Glomerular visceral epithelial cell (primary cell): ENCODE data around the gene TRIOBP.
A peak's percentile ranks its signal among the peaks of the same experiment; 100 is the strongest.

Experiments
- DNase-seq: peaks from one replicate; pipeline ENCODE4 v3.0.0-alpha.2; 2016; ENCODE audit errors: extremely low spot score

The TRIOBP gene

DNA sequence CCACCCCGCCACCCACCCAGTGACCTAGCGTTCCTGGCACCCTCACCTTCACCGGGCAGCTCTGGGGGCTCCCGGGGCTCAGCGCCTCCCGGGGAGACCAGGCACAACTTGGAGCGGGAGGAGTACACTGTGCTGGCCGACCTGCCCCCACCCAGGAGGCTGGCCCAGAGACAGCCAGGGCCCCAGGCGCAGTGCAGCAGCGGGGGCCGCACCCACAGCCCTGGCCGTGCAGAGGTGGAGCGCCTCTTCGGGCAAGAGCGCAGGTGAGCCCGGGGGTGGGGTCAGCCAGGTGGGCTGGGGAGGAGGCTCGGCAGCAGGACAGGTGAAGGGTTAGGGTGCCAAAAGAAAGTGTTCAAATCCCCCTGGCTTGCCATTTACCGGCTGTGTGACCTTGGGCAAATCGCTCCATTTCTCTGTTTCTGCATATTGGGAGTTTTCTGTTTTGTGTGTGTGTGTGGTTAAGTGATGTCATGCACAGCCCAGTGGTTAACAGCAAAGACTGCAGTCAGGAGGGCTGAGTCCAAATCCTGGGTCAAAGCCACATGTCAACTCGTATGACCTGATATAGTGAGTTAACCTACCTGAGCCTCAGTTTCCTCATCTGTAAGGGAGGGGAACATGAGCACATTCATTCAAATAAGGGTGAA, 29.5 kb downstream of the TRIOBP start:
- no peak for DNase-seq

DNA sequence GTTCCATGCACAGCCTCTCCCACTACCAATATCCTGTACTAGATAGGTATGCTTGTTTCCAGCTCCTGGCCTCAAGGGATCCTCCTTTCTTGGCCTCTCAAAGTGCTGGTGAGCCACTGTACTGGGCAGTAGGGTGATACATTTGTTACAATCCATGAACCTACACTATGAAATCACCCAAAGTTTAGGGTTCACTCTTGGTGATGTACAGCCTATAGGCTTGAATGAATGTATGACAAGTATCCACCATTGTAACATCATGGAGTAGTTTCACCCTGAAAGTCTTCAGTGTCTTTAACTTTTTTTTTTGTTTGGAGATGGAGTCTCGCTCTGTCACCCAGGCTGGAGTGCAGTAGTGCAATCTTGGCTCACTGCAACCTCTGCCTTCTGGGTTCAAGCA, 31.8 kb downstream of the TRIOBP start:
- DNase-seq, result no peak

DNA sequence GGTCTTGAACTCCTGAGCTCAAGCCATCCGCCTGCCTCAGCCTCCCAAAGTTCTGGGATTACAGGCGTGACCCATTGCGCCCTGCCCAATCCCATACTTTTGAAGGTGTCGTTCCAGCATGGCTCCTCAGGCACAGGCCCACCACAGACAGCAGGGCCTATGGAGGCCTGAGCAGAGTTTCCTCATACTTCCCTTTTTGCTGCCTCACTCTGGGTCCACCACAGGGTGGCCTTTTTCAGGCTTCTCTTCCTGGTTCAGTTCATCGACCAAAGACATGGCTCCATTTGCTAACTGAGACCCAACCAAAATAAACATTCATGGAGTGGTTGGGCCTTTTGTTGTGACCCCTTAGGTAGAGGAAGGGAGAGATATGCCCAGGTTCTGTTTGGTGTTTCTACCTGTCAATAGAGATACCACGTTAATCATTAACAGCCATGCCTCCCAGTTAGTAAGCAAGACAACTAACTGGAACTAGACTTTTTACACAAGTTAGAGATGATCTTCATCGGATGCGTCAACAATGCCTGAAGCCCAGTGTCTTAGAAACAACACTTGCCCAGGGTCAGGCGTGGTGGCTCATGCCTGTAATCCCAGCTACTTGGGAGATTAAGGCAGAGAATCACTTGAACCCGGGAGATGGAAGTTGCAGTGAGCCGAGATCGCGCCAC, 35.1 kb downstream of the TRIOBP start:
- no peak for DNase-seq

DNA sequence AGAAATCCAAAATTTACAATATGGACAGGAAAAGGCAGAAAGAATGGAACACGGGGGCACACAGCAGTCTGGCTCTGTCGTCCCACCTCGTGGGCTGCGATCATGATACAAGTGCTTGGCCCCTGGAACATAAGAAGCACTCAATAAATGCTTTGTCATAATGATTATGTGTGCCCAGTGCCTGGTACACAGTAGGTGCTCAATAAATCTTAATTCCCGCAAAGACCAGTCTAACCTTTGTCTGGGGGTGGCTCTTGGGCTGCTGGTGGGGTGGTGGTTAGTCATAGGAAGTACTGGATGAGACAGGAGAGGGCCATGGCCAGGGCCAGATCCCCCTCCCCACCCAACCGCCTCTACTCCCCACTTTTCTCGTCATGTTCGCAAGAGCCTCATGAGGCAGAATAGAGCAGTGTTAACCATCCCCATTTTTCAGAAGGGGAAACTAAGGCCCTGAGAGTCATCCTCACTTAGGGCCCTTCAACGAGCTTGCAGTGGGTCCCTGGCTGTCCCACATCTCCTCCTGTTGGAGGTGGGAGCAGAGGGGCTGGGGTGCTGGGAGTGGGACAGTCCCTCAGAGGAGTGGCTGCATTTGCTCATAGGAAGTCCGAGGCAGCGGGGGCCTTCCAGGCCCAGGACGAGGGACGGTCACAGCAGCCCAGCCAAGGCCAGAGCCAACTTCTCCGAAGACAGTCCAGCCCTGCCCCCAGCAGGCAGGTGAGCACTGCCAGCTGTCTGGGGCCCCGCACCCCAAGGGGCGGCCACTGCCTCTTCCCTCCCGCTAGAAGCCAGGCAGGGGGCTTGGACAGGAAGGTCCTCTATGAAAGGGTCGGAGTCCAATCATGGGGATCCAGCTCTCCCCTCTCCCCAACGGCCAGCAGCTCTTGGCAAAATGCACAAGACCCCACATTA, 36.1 kb downstream of the TRIOBP start:
- DNase-seq, result no peak

DNA sequence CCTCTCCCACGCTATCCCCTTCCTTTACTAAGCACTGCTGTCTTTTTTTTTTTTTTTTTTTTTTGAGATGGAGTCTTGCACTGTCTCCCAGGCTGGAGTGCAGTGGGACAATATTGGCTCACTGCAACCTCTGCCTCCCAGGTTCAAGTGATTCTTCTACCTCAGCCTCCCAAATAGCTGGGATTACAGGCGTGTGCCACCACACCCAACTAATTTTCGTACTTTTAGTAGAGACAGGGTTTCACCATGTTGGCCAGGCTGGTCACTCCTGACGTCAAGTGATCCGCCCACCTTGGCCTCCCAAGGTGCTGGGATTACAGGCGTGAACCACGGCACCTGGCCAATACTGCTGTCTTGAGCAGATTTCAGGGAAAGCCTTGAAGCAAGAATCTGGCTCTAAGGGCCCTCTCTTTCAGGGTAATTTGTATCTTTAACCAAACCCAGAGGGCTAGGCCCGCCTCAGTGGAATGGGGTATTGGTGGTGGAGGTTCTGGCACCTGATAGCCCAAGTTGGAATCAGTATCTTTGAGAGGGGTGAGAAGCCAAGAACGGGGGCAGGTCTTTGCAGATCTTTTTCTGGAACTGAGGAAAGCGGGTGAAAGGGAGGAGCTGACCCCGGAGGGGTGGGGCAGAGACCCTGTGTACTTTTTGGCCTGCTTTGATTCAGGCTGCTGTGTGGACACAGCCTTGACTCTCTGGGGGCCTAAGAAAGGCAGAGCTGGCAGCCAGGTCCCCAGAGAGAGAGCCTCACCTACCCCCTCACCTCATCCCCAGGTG, 37.0 kb downstream of the TRIOBP start:
- no peak for DNase-seq

DNA sequence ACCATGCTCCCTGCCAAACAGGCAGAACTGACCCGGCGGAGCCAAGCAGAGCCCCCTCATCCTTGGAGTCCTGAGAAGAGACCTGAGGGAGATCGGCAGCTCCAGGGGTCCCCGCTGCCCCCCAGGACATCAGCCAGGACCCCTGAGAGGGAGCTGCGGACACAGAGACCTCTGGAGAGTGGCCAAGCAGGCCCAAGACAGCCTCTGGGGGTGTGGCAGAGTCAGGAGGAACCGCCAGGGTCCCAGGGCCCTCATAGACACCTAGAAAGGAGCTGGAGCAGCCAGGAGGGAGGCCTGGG, 37.5 kb downstream of the TRIOBP start:
- no peak for DNase-seq

DNA sequence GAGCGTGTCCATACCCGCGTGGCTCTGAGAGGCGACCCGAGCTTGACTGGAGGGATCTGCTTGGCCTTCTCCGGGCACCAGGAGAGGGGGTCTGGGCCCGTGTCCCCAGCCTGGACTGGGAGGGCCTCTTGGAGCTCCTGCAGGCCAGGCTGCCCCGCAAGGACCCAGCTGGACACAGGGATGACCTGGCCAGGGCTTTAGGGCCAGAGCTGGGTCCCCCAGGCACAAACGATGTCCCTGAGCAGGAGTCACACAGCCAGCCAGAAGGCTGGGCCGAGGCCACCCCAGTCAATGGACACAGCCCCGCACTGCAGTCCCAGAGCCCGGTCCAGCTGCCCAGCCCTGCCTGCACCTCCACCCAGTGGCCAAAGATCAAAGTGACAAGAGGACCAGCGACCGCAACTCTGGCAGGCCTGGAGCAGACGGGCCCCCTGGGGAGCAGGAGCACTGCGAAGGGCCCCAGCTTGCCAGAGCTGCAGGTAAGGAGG, 38.2 kb downstream of the TRIOBP start:
- DNase-seq, result peak; percentile 37

DNA sequence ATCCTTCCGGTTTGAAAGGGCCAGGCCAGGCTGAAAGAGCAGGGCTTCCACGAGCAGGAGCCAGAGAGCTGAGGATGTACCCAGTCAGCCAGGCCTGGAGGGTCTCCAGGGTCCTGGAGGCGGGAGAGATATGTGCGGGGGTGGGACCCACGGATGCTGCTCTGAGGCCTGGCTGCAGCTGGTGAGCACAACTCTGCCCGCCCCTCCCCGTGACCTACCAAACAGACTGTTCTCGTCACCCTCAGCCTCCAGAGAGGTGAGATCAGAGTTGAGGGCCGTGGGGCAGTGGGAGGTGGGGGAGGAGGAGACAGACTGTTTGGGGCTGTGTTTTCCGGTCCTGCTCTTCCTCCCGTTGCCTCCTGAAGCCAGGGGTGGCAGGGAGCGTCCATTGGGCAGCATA, 42.2 kb downstream of the TRIOBP start:
- DNase-seq, result no peak

DNA sequence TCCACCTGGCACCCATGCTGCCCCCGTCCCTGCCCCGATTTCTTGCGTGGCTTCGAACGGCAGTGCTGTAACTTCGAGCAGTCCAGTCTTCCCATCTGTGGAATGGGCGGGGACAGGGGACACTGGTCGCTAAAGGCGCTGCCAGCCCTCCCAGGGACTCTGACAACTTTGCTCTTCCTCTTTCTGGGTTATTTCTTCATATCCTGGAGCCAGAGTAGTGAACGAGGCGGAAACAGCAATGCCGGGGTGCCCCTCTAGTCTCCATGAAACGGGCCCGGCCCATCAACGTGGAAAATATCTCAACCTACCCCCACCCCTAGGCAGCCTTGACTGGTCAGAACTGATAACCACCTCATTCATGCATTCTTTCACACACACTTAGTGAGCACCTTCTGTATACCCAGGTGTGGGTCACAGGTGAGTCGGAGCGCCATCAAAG, 42.8 kb downstream of the TRIOBP start:
- no peak for DNase-seq

DNA sequence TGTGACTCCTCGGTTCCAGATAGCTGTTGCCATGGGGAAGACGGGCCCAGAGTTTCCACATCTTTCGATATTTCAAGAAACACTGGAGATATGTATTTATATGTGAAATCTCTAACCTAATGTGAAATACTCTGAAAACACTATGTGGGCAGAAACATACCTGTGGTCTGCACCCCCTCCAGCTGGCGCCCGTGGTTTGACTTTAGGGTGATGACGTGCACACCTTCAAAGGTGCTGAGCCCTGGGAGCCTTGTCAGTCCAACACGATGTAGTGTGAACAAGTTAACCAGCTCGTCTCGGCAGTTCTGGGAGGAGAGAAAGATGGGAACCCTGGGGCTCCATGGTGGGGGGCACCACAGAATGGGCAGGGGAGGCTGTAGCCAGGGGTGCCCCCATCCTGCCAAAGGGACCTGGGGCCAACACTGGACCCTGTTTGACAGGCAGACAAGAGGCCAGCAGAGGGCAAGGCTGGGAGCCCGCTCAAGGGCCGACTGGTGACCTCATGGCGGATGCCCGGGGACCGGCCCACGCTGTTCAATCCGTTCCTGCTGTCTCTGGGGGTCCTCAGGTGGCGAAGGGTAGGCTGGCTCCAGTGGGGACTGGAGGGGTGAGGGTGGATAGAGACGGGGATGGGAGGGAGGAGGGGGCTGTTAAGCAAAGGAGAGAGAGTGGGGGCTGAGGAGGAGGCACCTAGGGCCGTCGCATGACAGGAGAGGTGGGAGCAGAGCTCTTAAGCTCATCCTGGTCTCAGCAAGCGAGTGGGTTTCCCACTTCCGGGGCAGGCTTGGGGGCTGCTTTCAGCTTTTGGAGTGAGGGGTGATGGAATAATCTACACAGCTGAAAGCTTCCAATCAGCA, 43.8 kb downstream of the TRIOBP start:
- DNase-seq, result no peak

DNA sequence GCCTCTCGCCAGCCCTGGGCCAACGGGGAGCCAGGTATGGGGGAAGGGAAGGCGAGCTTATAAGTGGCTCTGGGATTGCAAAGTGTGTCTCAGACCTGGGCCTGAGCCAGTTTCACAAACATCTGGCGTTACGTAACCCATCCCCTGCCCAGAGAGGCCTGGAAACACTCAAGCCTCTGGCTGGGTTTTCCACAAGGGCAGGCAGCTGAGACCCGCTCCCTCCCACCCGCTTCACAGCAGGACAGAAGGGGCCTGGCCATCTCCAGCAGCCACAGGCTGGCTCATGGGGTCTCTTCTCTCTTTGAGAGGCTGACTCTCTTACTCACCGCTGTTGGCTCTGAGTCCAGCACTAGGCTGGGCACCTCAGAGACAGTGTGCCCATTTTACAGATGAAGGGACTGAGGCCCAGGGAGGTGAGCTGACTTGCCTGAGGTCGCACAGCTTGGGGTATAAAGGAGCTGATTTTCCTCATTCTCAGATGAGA, 44.5 kb downstream of the TRIOBP start:
- DNase-seq, result peak; percentile 77

DNA sequence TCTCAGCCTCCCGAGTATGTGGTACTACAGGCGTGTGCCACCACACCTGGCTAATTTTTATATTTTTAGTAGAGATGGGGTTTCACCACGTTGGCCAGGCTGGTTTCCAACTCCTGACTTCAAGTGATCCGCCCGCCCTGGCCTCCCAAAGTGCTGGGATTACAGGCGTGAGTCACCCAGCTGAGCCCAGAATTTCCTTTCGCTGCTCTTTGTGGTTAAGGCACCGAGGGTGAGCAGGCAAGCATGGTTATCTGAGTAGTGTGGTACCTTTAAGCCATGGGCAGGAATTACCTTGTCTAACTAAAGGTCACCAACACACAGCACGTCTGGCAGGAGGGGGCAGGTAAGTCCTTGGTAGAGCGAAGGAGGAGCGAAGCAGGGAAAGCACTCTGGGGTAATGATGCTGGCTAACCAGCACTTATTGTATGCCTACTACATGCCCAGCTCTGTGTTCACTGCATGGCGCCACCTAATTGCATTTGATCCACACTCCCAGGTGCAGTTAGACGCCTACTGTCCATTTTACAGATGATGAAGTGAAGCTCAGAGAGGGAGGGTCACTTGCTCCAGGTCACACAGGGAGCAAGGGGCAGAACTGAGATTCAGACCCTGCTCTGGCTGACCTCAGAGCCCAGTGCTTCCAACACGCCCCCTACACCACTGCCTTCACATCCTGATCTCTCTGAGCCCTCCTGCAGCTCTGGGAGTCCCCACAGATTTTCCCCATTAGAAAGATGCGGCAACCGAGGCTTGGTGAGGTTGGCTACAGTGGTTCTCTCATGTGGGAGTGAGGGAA, 45.7 kb downstream of the TRIOBP start:
- peak; percentile 89 for DNase-seq

DNA sequence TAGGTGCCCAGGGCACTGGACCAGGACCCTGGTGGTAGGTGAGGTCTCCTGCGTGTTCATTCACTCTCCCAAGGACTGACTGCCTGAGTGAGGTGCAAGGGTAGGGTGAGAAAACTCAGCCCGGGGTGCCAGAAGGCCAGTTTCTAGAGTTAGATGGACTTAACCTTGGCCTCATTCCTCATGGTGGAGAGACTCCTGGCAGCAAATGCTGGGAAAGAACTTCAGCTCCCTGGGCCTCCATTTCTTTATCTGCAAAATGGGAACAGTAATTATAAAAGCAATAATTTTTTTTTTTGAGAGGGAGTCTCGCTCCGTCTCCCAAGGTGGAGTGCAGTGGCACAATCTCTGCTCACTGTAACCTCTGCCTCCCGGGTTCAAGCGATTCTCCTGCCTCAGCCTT, 47.7 kb downstream of the TRIOBP start:
- no peak for DNase-seq

DNA sequence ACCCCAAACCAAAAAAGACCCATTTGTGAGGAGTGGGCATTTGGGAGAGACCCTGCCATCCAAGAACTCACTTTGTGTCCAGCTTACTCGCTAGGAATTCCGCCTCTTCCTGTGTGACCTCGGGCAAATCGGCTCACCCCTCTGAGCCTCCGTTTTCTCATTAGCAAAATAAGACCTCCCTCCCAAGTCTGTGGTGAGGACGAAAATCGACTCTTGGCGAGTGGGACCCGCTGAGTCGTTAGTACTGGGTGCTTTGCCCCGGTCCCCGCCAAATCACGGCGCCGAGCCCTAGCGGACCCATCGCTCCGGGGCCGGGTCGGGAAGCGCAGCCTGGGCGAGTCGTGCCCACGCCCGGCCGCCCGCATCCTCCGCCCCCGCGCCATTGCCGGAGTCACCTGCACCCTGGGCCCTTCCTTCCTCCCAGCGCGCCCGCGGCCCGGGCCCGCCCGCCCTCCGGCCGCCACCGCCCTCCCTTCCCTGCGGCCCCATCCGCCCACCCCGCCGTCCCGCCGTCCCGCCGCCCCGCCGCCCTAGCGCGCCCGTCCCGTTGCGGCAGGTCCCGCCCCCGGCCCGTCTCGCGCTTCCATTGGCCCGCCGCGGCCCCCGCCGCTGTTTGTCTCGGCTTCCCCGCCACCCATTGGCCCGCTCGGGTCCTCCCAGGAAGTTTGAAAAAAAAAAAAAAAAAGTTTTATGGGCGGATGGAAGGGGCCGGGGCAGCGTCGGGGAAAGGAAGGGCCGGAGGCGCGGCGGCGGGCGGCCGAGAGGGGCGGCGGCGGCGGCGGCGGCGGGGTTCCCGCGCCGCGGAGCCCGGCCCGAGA, 48.9 kb downstream of the TRIOBP start:
- peak; percentile 87 for DNase-seq

DNA sequence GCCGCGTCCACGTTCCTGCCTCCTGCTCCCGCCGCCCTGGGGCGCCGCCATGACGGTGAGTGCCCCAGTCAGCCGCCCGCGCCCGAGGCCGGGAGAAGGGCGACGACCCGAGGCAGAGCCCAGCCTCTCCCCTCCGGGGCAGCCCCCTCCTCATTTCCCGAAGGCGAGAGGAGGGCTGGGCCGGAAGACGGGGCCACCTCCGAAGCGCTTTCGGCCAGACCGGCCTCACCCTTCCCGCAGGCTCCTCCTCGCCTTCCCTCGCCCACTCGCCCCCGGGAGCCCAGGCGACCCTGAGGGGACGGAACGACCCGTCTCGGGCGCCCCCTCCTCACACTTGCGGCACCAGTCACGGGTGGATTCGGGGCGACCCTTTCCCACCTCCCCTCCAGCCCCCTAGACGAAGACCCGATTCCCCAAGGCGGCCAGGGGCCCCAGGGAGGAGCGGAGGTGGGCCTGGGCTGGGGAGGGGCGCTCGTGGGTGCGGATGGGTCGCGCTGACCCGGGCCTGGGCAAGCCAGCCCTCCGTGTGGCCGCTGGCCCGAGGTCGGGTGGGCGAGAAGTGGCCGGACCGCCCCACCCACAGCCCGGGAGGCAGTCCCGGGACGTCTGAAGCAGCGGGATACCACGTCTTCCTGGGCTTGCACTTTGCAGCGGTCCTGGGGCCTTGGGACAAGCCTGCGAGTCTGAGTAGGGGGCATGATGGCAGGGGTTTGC, 49.7 kb downstream of the TRIOBP start:
- DNase-seq, result no peak

DNA sequence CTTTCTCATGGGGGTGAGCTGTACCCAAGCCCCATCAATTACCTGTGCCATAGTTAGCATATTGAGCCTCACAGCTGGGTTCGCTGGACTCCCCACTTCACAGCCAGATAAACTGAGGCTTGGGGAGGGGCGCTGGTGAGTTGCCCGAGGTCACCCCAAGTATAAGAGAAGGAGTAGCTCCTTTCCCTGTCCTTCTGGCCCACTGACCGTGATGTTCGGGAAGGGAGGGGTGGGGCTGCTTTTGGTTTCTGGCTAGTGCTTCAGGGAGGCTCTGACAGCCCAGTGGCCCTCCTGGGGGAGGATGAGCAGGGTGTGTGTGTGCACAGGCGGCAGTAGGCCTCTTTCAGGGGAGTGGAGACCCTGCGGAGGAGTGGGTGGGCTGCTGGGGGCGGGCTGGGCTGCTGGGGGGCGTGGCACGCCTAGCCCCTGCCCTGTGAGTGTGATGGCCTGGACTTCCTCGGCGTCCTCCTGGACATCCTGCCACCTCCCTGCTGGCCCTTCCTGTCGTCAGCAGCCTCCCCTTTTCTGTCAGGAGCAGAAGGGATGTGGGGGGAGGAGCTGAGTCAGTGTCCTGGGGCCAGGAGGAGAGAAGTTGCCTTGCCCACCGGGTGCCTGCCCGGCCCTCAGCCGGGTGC, 50.3 kb downstream of the TRIOBP start:
- peak; percentile 66 for DNase-seq

DNA sequence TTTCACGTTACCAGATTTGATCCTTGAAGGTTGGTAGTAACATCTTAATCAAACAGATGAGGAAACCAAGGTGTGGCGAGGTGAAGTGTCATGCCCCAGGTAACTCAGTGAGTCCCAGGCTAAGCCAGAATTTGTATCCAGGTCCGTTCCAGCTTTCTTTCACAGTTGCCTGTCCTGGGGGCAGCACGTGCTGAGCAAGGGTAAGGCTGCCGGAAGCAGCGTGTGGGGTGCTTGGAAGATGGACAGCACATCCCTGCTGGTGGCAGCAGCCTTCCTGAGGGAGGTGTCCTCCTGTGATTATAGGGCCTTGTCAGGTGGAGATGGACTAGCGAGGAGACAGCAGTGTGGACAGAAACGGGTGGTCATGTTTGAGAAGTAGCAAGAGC, 50.9 kb downstream of the TRIOBP start:
- DNase-seq, result no peak

DNA sequence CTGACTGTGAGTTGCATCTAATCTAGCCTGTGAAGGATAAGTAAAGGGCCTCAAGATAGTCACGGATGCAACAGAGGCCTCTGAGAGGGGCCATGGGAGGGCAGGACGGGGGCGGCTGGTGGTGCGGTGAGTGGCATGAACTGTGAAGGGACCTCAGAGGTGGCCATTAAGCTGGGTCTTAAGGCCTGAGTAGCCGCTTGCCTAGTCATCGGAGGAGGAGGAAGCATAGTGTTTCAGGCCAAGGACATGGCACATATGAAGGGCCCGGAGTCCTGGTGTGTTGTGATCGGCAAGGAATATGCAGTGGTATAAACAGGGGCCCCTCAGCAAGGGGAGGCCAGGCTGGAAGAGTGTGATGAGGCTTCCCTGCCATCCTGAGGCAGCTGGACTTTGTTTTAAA, 51.8 kb downstream of the TRIOBP start:
- DNase-seq, result no peak
